Hematopoietic multipotent progenitor cell treated with erythropoietin and hydrocortisone succinate and interleukin-3 and kit ligand, for 8 days (in vitro differentiated cells): ENCODE results near the gene DENND5A.
"Not testable (repeated sequence)": the region's sequence is repeated elsewhere in the genome, so short reads cannot be mapped to it uniquely, and the experiment has no call there.

ENCODE experiments used
- DNase-seq: peaks from one replicate; pipeline ENCODE4 v3.0.0-alpha.2; 2015

The DENND5A gene

DNA sequence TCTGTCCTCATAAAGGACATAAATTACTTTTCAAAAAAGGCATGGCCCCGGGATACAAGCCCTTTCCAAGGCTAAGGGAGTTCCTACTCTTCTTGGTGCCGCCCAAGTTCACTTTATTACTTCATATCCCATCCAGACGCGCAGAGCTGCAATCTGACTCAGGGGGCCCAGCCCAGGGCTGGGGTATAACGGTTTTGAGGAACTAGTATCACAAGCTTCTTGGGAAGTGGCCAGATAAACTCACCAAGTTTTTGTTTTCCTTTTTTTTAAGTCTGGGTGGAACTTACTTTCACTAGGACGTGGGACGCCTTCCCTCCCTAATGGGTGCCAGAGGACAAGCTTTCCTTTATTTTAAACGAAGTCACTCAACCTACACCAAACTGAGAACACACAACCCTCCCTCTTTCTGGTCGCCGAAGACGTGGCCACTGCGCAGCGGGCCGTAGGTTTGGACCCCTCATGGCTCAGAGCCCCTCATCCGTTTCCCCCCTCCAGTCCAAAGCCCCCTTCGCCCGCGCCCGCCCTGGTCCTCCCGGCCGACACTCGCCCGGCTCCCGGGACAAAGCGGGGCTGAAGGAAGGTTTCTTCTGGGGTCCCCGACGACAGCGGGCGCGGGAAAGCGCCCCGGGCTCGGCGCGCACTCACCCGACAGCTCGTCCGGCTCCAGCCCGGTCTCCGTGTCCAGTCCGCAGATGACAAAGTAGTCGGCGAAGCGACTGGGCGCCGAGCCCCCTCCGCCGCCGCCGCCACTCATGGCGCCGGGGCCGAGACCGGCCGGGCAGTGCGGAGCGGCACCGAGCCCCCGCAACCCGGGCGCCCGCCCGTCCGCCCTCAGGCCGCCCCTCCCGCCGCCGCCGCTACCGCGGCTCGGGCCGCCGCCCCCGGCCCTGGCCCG, 587 bp downstream of the DENND5A start:
- DNase-seq: peak; percentile 66

DNA sequence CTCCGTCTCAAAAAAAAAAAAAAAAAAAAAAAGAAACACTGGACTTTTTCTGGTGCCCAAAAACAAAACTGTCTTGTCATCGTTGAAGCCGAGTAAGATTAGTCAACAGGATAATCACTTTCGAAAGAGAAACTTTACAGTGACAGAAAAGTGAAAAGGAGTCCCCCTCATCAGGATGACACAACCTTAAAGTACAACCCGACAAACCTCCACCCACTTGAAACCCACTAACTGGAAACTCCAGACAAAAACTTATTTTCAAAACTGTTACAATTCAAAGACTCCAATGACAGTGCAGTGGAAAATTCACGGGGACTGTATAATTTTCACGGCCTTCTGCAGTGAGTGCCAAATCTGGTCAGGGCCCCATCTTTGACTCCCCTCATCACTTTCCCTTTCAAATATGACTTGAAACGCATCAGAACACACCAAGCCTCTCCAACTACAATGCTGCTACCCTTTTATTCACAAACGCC, 1.3 kb downstream of the DENND5A start:
- peak; percentile 21 for DNase-seq

DNA sequence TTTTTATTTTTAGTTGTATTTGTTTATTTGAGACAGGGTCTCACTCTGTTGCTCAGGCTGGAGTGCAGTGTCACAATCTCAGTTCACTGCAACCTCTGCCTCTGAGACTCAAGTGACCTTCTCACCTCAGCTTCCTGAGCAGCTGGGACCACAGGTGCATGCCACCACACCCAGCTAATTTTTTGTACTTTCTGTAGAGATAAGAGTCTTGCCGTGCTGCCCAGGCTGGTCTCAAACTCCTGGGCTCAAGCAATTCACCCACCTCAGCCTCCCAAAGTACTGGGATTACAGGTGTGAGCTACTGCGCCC, 4.4 kb downstream of the DENND5A start:
- not testable (repeated sequence) for DNase-seq

DNA sequence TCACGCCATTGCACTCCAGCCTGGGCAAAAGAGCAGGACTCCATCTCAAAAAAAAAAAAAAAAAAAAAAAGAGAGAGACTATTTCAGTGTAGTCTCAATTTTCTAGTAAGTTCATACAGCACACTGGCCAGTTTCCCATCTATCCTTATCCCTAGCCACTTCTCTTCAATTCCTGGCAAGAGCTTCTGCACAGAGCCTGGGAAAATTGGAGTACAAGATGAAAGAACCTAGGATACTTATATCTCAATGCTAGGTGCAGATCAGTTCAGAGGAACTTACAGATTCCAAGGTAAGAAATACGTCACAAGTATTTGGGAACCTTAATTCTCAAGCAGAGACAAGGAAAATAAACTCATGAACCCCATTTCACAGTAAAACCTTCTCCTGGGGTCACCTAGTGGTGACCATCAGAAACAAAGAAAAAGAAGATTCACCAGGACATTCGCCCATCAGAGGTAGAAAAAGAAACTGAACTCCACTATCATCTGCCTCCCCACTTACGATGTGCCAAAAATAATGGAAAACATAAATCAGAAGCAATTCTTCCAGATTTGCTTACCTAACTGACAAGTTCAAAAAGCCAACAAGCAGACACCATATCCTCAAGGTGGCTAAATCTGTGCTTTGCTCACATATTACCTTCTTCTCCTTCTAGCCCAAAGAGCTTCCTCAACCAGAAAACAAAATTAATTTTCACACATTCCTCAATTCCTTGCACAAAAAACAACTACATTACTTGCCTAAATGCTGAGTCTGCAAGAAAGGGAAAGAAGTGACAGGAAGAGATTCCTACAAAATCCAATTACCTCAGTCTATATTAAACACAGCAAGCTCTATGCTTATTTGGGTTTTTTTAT, 4.9 kb downstream of the DENND5A start:
- DNase-seq: no peak

DNA sequence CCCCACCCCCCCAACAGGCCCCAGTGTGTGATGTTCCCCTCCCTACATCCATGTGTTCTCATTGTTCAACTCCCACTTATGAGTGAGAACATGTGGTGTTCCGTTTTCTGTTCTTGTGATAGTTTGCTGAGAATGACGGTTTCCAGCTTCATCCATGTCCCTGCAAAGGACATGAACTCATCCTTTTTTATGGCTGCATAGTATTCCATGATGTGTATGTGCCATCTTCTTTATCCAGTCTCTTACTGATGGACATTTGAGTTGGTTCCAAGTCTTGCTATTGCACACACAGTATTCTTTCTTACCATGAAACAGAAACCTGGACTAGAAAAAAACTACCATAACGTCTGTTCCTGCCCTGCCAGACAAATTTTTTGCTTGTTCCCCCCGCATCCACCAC, 6.9 kb downstream of the DENND5A start:
- not testable (repeated sequence) for DNase-seq

DNA sequence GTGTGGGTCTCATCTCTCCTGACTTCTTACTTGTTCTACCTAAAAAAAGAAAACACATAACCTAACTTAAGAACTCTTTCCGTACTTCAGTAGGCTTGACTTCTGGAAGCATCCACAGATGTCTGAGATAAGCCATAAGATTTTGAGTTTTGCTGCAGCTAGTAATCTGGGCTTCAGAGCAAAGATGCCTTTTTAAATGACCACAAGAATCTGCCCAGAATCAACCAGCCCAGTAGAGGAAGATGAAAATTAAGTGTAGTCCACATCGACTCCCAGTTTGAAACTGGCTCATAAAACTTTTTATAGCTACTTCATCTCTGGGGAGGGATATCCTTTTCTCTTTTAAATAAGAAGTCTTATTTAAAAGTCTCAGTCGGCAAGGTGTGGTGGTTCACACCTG, 10.7 kb downstream of the DENND5A start:
- no peak for DNase-seq

DNA sequence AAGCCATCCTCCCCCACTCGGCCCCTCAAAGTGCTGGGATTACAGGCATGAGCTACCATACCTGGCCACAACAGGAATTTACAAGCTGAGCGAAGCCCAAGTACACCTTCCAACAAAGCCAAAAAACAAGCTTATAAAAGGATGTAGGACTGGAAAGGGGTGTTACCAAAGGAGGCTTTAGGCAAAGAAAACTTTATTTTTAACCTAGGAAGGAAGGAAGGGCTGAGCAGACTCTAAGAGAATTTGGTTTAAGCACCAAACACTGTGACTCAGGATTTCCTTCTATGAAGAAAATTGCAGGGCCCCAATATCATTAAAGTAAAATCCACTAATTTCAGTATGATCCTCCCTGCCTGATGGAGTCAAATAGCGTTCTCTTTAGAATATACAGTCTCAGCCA, 12.1 kb downstream of the DENND5A start:
- no peak for DNase-seq

DNA sequence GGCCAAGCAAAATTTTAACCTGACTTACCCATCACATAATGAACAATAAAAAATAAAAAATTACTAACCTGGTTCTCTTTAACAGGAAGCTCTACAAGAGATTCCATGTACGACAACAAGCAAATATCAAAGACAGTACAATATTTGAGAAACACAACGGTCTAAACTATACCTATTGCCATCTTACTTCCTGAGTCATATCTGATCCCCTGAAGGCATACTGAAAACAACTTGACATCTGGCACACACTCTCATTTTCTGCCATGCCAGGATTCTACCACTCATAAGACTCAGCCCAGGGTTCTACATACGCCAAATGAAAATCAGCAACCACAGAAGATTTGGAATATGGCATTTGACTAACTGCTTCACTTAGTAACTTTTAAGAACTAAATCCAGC, 13.8 kb downstream of the DENND5A start:
- DNase-seq: no peak

DNA sequence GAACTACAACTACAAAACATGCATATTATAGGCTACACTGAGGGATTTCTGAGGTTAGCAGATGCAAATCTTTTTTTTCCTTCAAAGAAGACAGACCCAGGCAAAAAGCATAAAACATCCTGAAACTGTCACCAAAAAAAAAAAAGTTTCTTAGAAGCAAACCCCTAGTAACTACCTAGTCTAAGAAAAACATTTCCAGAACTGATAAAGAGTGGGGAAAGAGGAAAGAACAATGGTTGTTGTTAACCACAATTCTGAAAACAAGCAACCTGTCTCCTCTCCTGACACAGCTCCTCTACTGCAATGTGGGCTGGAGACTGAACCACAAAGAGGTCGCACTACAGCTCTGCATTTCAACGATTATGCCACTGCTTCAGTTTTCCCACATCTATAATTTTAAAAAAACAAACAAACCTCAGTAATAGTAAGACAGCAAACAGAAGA, 15.0 kb downstream of the DENND5A start:
- peak; percentile 46 for DNase-seq

DNA sequence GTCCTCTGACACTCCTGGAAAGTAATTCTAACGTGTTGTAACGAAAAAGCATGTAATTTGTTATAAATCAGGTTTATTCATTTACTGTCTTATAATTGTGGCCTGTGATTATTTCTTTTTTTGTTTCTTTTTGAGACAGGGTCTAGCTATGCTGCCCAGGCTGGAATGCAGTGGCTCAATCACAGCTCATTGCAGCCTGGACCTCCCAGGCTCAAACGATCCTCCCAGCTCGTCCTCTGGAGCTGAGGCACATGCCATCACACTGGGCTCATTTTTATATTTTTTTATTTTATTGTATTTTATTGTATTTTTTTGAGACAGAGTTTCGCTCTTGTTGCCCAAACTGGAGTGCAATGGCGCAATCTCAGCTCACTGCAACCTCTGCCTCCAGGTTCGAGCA, 15.9 kb downstream of the DENND5A start:
- no peak for DNase-seq

DNA sequence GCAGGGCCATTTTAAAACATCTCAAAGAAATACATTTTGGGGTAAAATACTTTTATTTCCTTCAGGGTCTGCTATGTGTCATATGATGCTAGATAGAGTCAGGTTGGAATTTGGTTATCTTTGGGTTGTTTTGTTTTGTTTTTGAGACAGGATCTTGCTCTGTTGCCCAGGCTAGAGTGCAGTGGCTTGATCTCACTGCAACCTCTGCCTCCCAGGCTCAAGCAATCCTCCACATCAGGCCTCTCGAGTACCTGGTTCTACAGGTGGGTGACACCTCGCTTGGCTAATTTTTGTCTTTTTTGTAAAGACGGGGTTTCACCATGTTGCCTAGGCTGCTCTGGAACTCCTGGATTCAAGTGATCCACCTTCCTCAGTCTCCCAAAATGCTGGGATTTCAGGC, 17.3 kb downstream of the DENND5A start:
- no peak for DNase-seq

DNA sequence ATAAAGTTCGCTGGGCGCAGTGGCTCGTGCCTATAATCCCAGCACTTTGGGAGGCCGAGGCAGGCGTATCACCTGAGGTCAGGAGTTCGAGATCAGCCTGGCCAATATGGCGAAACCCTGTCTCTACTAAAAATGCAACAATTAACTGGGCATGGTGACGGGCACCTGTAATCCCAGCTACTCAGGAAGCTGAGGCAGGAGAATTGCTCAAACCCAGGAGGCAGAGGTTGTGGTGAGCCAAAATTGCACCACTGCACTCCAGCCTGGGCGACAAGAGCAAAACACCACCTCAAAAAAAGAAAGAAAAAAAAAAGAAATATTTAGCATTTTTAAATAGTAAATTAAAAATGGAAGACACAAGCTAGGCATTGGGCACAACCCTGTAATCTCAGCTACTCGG, 28.9 kb downstream of the DENND5A start:
- not testable (repeated sequence) for DNase-seq

DNA sequence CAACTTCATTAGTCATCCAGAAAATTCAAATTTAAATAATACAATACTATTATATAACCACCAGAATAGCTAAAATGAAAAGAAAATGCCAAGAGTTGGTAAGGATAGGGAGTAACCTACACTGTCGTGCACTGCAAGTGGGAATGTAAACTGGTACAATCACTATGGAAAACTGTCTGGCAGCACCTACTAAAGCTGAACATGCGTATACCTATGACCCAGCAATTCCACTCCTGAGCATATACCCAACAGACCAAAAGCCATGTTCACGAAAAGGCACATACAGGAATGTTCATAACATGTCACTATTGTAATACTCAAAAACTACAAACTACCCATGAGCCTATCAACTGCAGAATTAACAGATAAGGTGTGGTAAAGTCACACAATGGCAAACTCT, 32.7 kb downstream of the DENND5A start:
- DNase-seq: no peak

DNA sequence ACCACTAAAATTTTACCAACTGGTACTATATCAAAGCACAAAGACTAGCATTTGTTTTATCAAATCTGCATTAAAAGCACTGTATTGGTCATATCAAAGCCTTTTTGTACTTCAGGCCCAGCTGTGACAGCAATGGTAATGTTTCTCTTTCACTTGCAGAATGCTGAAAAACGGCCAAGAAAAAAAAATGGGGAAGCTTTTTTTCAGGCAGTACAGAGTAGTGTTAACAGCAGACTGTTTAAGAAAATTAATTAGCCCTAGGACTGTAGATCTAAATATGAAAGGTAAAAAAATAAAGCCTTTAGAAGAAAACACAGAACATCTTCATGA, 33.3 kb downstream of the DENND5A start:
- DNase-seq: peak; percentile 15

DNA sequence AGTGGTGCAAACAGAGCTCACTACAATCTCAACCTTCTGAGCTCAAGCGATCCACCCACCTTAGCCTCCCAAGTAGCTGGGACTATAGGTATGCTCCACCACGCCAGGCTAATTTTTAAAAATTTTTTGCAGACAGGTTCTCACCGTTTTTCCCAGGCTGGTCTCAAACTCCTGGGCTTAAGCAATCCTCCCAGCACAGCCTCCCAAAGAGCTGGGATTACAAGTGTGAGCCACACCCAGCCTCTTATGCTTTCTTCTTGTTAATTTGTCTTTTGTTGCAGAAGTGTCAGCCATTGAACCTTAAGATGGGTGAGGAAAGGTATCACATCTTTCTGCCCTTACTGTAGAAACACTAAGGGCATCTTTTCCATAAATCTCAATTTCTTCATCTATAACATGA, 34.9 kb downstream of the DENND5A start:
- DNase-seq: no peak

DNA sequence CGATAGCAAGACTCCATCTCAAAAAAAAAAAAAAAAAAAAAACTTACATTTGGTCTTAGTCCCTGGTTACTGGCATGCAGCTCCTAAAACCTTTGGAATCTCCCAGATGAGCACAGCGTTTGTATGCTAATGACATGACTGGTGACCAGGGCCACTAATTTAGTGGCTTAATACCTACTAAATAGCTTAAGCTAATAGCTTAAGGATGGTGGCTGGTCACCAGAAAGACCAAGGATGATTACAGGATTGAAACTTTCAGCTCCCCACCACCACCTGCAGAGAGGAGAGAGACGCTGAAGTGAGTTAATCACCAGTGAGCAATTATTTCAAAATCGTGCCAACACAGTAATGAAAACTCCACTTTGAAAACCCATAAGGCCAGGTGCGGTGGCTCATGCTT, 37.1 kb downstream of the DENND5A start:
- no peak for DNase-seq

DNA sequence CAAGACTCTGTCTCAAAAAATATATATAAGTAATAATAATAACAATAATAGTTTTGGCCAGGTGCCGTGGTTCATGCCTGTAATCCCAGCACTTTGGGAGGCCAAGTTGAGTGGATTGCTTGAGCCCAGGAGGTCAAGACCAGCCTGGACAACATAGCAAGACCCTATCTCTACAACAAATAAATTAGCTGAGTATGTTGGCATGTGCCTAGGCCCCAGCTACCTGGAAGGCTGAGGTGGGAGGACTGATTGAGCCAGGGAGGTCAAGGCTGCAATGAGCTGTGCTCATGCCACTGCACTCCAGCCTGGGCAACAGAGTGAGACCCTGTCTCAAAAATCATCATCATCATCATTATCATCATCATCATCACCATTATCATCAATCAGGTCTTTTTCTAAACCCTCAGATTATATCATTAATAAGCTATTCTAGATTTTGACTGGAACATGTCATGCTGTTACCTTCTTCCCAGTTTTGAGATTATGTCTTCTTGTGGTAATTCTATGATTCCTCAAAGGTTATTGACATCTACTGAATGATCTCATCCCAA, 39.3 kb downstream of the DENND5A start:
- no peak for DNase-seq

DNA sequence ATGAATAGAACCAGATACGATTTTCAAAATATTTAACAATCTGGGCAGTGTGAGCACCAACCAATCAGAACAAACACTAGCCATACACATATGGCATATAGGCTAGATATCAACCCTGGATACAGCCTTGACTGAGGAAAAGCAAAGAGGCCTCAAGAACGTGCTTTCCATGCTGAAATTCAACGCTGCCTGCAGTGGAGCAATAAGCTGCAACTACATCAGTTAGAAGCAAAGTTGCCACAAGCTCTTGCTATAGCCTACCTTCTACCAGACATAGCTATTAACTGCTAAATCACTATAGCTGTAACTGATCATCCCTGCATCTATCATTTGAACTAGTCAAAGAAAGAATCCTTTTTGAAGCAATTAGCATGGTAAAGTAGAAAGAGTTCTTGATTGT, 42.5 kb downstream of the DENND5A start:
- no peak for DNase-seq

DNA sequence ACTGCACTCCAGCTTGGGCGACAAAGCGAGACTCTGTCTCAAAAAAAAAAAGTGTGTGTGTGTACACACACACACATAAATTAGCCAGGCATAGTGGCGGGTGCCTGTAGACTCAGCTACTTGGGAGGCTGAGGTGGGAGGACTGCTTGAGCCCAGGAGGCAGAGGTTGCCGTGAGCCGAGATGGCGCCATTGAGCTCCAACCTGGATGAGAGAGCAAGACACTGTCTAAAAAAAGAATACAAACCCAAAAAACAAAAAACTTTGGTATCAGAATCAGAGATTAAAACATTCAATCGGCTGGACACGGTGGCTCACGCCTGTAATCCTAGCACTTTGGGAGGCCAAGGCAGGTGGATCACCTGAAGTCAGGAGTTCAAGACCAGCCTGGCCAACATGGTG, 44.3 kb downstream of the DENND5A start:
- DNase-seq: not testable (repeated sequence)

DNA sequence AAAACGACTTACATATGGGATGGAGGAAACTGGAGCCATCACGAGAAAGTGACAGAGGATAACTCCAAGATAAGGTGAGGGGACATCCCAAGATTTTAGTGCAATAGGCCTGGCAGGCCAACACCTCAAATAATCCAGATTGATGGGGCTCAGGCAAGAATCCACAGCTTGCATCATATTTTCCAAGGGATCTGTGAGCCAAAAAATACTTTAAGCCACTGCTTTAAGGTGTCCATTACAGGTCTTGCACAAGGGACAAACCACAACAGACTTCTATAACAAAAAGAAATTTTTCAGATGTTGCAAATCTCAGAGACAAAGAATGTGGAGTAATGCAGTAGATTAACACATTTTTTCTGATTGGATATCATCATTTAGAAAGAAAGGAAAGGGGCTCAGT, 45.6 kb downstream of the DENND5A start:
- DNase-seq: no peak

DNA sequence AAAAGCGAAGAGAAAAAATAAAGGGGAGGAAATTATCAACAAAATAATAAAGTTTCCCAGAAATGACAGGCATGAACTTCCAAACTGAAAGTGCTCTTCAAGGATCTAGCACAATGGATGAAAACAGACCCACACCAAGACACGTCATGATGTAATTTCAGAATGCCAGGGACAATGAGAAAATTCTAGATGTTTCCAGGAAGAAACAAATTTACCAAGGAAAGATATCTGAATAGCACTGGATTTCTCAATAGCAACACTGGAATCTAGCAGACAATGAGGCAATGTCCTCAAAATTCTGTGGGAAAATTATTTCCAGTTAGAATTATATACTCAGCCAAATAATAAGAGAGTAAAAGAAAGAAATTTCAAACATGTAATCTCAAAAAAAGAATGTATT, 46.0 kb downstream of the DENND5A start:
- DNase-seq: no peak

DNA sequence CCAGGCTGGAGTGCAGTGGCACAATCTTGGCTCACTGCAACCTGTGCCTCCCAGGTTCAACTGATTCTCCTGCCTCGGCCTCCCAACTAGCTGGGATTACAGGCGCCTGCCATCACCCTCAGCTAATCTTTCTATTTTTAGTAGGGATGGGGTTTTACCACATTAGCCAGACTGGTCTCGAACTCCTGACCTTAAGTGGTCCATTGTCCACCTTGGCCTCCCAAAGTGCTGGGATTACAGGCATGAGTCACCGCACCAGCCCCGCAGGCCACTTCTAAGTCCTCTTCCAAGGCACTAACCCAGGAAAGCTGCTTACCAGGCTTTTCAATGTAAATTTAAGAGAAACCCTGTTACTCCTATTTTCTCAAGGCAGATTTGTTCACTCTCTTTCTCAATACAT, 50.4 kb downstream of the DENND5A start:
- DNase-seq: no peak

DNA sequence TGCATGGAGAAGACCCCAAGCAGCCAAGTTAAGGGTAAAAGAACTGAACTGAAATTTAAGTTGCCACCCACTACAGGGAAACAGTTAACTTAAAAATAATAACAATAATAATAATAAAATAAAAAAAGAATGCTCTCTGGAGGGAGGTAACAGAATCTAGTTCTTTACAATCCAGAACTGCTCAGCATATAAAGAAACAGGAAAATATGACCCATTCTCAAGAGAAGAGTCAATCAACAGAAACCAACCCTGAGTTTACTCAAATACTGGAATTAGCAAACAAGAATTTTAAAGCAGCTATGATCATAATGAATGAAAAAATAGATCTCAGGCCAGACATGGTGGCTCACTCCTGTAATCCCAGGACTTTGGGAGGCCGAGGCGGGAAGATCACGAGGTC, 53.8 kb downstream of the DENND5A start:
- no peak for DNase-seq

DNA sequence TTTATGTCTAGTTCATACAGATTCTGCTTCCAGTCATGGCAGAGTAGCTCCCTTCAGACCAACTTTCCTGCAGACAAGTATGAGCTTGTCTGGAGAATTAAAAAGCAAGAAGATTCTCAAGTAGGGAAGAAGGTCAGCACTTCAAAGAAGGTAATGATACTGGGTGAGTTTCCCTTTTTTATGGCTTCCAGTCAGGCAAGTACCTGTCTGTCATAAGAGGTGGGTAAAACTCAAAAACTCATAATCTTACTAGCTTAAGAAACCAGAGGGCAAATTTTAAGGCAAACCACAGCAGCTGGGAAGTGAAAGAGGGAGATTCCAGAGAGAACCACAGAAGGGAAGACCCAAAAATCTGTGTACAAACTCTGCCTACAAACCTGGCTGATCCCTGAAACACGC, 54.2 kb downstream of the DENND5A start:
- DNase-seq: no peak
